Neural progenitor cell (in vitro differentiated cells): ENCODE measurements around the gene TGFBR3. TPM values are rescaled to one million over a fixed set of nuclear protein-coding genes. Genes with fewer than 3 reads are reported as not detected.
A peak's percentile ranks its signal among the peaks of the same experiment; 100 is the strongest.

Experiments used
- DNase-seq: peaks from one replicate; pipeline ENCODE4 v3.0.0-alpha.2; 2016; ENCODE audit warnings: low spot score
- H2AFZ ChIP-seq: fragments of 200-600 bp; sonication (generic); replicated peaks from 2 replicates; pipeline ENCODE4 v1.6.1; 2016; ENCODE audit warnings: antibody characterized with exemption
- H3F3A ChIP-seq: fragments of 200-600 bp; sonication (generic); 2 replicates; pipeline ENCODE4 v1.6.1; 2016; ENCODE audit warnings: antibody characterized with exemption, low read depth
- H3K27ac ChIP-seq: fragments of 200-600 bp; sonication (generic); 2 replicates; pipeline ENCODE4 v1.5.1; 2016; ENCODE audit warnings: mild to moderate bottlenecking
- H3K27me3 ChIP-seq: fragments of 200-600 bp; sonication (generic); 2 replicates; pipeline ENCODE4 v1.6.1; 2016; ENCODE audit warnings: mild to moderate bottlenecking, moderate library complexity
- H3K36me3 ChIP-seq: fragments of 200-600 bp; sonication (generic); 2 replicates; pipeline ENCODE4 v1.5.1; 2016
- H3K4me1 ChIP-seq: fragments of 200-600 bp; sonication (generic); 2 replicates; pipeline ENCODE4 v1.6.1; 2016; ENCODE audit warnings: mixed run types
- H3K4me2 ChIP-seq: fragments of 200-600 bp; sonication (generic); 2 replicates; pipeline ENCODE4 v1.6.1; 2016
- H3K4me3 ChIP-seq: fragments of 200-600 bp; sonication (generic); 2 replicates; pipeline ENCODE4 v1.5.1; 2016
- H3K79me2 ChIP-seq: fragments of 200-600 bp; sonication (generic); 2 replicates; pipeline ENCODE4 v1.6.1; 2016; ENCODE audit warnings: low read depth
- H3K9ac ChIP-seq: fragments of 200-600 bp; sonication (generic); 2 replicates; pipeline ENCODE4 v1.6.1; 2016
- H3K9me3 ChIP-seq: fragments of 200-600 bp; sonication (generic); 2 replicates; pipeline ENCODE4 v1.5.1; 2016; ENCODE audit warnings: low read depth
- H4K20me1 ChIP-seq: fragments of 200-600 bp; sonication (generic); 2 replicates; pipeline ENCODE4 v1.6.1; 2016; ENCODE audit warnings: low read depth
- H3K27ac Mint-ChIP-seq: 3 replicates; pipeline ENCODE4 v1.8.0; 2021; ENCODE audit warnings: mixed read lengths
- H3K27me3 Mint-ChIP-seq: 2 replicates; pipeline ENCODE4 v1.8.0; 2022; ENCODE audit warnings: low read depth, mild to moderate bottlenecking, inconsistent platforms, moderate library complexity, mixed read lengths; ENCODE audit not compliant: insufficient read depth
- H3K36me3 Mint-ChIP-seq: 3 replicates; pipeline ENCODE4 v1.8.0; 2021; ENCODE audit warnings: mixed read lengths
- H3K4me1 Mint-ChIP-seq: 3 replicates; pipeline ENCODE4 v1.8.0; 2021; ENCODE audit warnings: mixed read lengths
- H3K4me3 Mint-ChIP-seq: 3 replicates; pipeline ENCODE4 v1.8.0; 2021; ENCODE audit warnings: mild to moderate bottlenecking, moderate library complexity, mixed read lengths
- H3K9me3 Mint-ChIP-seq: 3 replicates; pipeline ENCODE4 v1.8.0; 2020; ENCODE audit warnings: mixed read lengths
- EZH2 ChIP-seq: fragments of 200-600 bp; sonication (generic); IDR thresholded peaks from 2 replicates; pipeline ENCODE4 v1.6.1; 2017; ENCODE audit warnings: antibody characterized with exemption, mild to moderate bottlenecking, moderate library complexity
- EZH2phosphoT487 ChIP-seq: fragments of 200-600 bp; sonication (generic); IDR thresholded peaks from 2 replicates; pipeline ENCODE4 v1.6.1; 2017; ENCODE audit warnings: antibody characterized with exemption
- total RNA-seq: library from RNA; depleted of rRNA; stranded (reverse); fragments of >200 nt; gene quantifications from 2 replicates; pipeline ENCODE4 v1.2.3, GENCODE V29; 2015; ENCODE audit warnings: low replicate concordance
- TF ChIP-seq, protein P1 (sequence below): fragments of 200-600 bp; sonication (generic); IDR thresholded peaks from 2 replicates; pipeline ENCODE4 v1.5.1; 2017; ENCODE audit warnings: antibody characterized with exemption, mild to moderate bottlenecking

Gene TGFBR3
- total RNA-seq, 1 donor from 2014 or later = 11.8 TPM

DNA sequence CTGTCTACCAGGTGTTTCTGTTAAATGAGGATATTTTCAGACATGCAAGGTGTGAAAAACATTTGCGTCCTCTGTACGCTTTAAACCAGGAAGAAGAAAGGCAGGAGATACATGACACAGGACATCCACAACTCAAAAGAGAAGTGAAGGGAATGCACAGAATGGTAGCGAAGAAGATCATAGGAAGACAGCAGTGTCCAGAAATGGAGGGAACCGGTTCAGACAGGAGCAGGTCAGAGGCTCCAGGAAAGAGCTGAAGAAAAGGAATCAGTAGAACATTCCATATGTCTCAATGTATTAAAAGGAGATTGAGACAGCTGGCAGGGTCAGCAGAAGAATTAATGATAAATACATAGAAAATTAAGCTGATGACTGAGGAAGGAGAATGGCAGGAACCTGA is 194.4 kb downstream of the TGFBR3 start:
- Histone ChIP-seq H3K27me3 (no peaks in the 10 kb centered on the region), H3K4me1 (peaks cover 29% of the 10 kb centered on the region), H3F3A (no peaks in the 10 kb centered on the region), H3K9me3 (no peaks in the 10 kb centered on the region), H3K79me2 (no peaks in the 10 kb centered on the region), H3K27ac (no peak overlapping the region), H2AFZ (no peak overlapping the region), H3K4me2 (no peak overlapping the region), H4K20me1 (no peaks in the 10 kb centered on the region), H3K36me3 (no peaks in the 10 kb centered on the region), H3K9ac (no peak overlapping the region), H3K4me3 (no peak overlapping the region)
- Mint-ChIP-seq H3K27ac (no peak overlapping the region), H3K36me3 (no peaks in the 10 kb centered on the region), H3K9me3 (no peaks in the 10 kb centered on the region), H3K4me3 (no peak overlapping the region), H3K4me1 (peaks cover 32% of the 10 kb centered on the region), H3K27me3 (no peaks in the 10 kb centered on the region)
- no peak for DNase-seq
- TF ChIP-seq EZH2phosphoT487 (no peak), EZH2 (no peak)
- TF ChIP-seq, protein P1, sequence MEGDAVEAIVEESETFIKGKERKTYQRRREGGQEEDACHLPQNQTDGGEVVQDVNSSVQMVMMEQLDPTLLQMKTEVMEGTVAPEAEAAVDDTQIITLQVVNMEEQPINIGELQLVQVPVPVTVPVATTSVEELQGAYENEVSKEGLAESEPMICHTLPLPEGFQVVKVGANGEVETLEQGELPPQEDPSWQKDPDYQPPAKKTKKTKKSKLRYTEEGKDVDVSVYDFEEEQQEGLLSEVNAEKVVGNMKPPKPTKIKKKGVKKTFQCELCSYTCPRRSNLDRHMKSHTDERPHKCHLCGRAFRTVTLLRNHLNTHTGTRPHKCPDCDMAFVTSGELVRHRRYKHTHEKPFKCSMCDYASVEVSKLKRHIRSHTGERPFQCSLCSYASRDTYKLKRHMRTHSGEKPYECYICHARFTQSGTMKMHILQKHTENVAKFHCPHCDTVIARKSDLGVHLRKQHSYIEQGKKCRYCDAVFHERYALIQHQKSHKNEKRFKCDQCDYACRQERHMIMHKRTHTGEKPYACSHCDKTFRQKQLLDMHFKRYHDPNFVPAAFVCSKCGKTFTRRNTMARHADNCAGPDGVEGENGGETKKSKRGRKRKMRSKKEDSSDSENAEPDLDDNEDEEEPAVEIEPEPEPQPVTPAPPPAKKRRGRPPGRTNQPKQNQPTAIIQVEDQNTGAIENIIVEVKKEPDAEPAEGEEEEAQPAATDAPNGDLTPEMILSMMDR = no peak

DNA sequence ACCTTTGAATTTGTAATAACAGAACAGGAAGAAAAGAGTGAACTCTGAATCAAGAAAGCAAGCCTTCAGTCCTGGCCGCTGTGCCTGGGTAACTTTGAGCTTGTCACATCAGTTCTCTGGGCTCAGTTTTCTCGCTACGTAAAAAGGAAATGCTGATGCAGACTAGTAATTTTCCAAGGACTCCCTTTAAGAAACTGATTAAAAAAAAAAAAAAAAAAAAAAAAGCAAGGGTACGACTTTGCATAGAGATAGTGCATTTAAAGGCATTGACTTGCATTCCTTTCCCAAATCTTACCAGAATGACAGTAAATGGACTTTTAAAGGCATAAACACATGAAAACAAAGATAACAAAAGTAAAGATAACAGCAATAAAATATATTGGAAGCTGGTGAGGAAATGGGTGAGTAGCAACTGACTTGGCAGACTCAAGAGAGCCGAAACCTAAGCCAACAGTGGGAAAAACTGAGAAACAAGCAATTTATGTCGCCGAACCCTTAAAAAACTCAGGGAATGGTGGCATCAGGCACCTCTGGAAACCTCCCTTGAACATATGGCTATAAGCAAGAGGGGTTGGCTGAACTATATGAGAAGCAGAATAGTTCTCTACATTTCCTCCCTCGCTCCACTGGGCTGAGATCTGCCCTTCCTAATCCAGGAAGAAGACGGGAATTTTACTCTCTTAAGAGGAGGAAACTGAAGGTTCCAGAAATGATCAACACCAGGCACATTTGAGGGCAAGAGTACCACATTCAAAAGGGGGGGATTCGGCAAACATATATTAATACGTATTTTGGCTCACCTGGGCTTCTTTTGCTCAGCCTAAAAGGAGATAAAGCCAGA is 196.1 kb downstream of the TGFBR3 start:
- Histone ChIP-seq H3K27me3 (no peaks in the 10 kb centered on the region), H3K79me2 (no peaks in the 10 kb centered on the region), H4K20me1 (no peaks in the 10 kb centered on the region), H3K4me1 (peaks cover 32% of the 10 kb centered on the region), H3K36me3 (no peaks in the 10 kb centered on the region), H2AFZ (no peak overlapping the region), H3K9ac (no peak overlapping the region), H3K4me3 (no peak overlapping the region), H3F3A (peaks cover 2% of the 10 kb centered on the region), H3K27ac (no peak overlapping the region), H3K4me2 (no peak overlapping the region), H3K9me3 (no peaks in the 10 kb centered on the region)
- no peak for DNase-seq
- H3K27me3 Mint-ChIP-seq = peaks cover 2% of the 10 kb centered on the region
- no peaks in the 10 kb centered on the region for H3K36me3 Mint-ChIP-seq
- TF ChIP-seq, protein P1 = no peak
- no peak for TF ChIP-seq EZH2
- no peak for TF ChIP-seq EZH2phosphoT487
- H3K4me3 Mint-ChIP-seq = no peak overlapping the region
- peaks cover 38% of the 10 kb centered on the region for H3K4me1 Mint-ChIP-seq
- H3K27ac Mint-ChIP-seq = no peak overlapping the region
- H3K9me3 Mint-ChIP-seq = no peaks in the 10 kb centered on the region

DNA sequence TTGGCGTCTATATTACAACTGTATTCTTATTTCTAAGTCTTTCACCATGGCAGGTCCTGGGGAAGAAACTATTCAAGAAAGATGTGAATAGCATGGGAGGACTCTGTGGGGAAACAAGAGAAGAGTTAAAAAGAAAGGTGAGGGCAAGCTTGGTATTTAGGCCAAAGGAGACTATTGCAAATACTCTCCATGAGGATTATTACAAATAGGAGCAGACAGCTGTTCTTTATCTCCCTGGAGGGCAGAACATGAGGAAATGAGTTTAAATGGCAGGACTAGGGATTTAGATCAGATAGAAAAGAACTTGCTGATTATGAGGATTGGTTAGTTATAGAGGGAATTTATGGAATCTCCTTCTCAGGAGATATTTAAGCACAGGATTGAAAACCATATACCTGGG is 198.5 kb downstream of the TGFBR3 start:
- Histone ChIP-seq H4K20me1 (no peaks in the 10 kb centered on the region), H3K9ac (no peak overlapping the region), H3K27ac (no peak overlapping the region), H3K4me3 (no peak overlapping the region), H3F3A (peaks cover 25% of the 10 kb centered on the region), H3K4me1 (peaks cover 52% of the 10 kb centered on the region), H3K27me3 (no peaks in the 10 kb centered on the region), H3K4me2 (peak overlapping the region; percentile 31), H3K36me3 (no peaks in the 10 kb centered on the region), H3K9me3 (no peaks in the 10 kb centered on the region), H3K79me2 (no peaks in the 10 kb centered on the region), H2AFZ (no peak overlapping the region)
- no peak for DNase-seq
- Mint-ChIP-seq H3K36me3 (no peaks in the 10 kb centered on the region), H3K27ac (no peak overlapping the region), H3K4me3 (no peak overlapping the region), H3K27me3 (peaks cover 3% of the 10 kb centered on the region), H3K4me1 (peaks cover 58% of the 10 kb centered on the region), H3K9me3 (no peaks in the 10 kb centered on the region)
- TF ChIP-seq, protein P1 = no peak
- no peak for TF ChIP-seq EZH2phosphoT487
- no peak for TF ChIP-seq EZH2
